Measurements from ENCODE around the gene CAMTA1. TPM values are rescaled to one million over a fixed set of nuclear protein-coding genes. Genes with fewer than 3 reads are reported as not detected.

The CAMTA1 gene
- total RNA-seq, 1 experiment from 2014 or later: 82.2 TPM

DNA sequence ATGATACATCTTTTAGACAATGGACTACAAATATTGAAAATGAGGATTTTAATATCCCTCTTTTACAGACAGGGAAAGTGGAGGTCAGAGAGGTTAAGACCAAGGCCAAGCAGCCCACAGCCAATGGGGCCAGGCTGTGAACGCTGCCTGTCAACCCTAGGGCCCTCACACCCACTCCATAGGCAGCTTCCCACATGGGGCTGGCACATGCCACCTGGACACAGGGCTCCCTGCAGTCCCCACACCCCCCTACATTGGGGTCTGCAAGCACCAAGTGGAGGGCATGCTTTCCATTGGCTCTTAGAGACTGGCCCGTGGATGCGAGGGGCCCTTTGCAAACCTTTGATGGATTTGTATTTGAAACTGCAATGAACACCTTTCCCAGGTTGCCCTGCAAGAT, 637.3 kb downstream of the CAMTA1 start:
- DNase-seq (ENCODE audit: low read depth, low spot score) (no peak), ATAC-seq (no peak)
- TF ChIP-seq, protein P1, sequence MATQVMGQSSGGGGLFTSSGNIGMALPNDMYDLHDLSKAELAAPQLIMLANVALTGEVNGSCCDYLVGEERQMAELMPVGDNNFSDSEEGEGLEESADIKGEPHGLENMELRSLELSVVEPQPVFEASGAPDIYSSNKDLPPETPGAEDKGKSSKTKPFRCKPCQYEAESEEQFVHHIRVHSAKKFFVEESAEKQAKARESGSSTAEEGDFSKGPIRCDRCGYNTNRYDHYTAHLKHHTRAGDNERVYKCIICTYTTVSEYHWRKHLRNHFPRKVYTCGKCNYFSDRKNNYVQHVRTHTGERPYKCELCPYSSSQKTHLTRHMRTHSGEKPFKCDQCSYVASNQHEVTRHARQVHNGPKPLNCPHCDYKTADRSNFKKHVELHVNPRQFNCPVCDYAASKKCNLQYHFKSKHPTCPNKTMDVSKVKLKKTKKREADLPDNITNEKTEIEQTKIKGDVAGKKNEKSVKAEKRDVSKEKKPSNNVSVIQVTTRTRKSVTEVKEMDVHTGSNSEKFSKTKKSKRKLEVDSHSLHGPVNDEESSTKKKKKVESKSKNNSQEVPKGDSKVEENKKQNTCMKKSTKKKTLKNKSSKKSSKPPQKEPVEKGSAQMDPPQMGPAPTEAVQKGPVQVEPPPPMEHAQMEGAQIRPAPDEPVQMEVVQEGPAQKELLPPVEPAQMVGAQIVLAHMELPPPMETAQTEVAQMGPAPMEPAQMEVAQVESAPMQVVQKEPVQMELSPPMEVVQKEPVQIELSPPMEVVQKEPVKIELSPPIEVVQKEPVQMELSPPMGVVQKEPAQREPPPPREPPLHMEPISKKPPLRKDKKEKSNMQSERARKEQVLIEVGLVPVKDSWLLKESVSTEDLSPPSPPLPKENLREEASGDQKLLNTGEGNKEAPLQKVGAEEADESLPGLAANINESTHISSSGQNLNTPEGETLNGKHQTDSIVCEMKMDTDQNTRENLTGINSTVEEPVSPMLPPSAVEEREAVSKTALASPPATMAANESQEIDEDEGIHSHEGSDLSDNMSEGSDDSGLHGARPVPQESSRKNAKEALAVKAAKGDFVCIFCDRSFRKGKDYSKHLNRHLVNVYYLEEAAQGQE (IDR thresholded peaks at IDR 0.05; ENCODE audit: insufficient read depth in 1 of 2, low read depth in 2 of 2, low read length in 1 of 2): no peak
- TF ChIP-seq SIN3A (IDR thresholded peaks at IDR 0.05; ENCODE audit: borderline replicate concordance, insufficient read depth, low read depth, low read length): no peak
- TF ChIP-seq TCF7L2 (IDR thresholded peaks at IDR 0.05; ENCODE audit: low read depth, low read length): no peak
- no peak for TF ChIP-seq POLR2AphosphoS5 (IDR thresholded peaks at IDR 0.05; ENCODE audit: low read depth, low read length)
- TF ChIP-seq, protein P2, sequence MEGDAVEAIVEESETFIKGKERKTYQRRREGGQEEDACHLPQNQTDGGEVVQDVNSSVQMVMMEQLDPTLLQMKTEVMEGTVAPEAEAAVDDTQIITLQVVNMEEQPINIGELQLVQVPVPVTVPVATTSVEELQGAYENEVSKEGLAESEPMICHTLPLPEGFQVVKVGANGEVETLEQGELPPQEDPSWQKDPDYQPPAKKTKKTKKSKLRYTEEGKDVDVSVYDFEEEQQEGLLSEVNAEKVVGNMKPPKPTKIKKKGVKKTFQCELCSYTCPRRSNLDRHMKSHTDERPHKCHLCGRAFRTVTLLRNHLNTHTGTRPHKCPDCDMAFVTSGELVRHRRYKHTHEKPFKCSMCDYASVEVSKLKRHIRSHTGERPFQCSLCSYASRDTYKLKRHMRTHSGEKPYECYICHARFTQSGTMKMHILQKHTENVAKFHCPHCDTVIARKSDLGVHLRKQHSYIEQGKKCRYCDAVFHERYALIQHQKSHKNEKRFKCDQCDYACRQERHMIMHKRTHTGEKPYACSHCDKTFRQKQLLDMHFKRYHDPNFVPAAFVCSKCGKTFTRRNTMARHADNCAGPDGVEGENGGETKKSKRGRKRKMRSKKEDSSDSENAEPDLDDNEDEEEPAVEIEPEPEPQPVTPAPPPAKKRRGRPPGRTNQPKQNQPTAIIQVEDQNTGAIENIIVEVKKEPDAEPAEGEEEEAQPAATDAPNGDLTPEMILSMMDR (IDR thresholded peaks at IDR 0.05): no peak
- in situ Hi-C loops (cut with HindIII; ENCODE audit: low pct_unique_long_range_greater_than_20kb, low sequenced_read_pairs) (no loop called here), intact Hi-C loops (cut with micrococcal nuclease; ENCODE audit: unreplicated experiment) (no loop called here)
- BruUV-seq (replicated peaks): no TSS peak
- ChIA-PET CTCF (no interaction called here), POLR2A (no interaction called here)
- Histone ChIP-seq H3K27ac (ENCODE audit: low read length) (no peak overlapping the region), H3K4me1 (ENCODE audit: control insufficient read depth, insufficient read depth, low read length) (no peaks in the 10 kb centered on the region), H3K27me3 (ENCODE audit: control insufficient read depth, insufficient read depth, low read length) (no peaks in the 10 kb centered on the region), H3K9me3 (ENCODE audit: control insufficient read depth, insufficient read depth, low read depth, low read length) (no peaks in the 10 kb centered on the region), H3K36me3 (ENCODE audit: control insufficient read depth, insufficient read depth, low read length) (no peaks in the 10 kb centered on the region), H3K4me3 (ENCODE audit: low read depth in 2 of 2, low read length in 2 of 2) (no peak overlapping the region)

DNA sequence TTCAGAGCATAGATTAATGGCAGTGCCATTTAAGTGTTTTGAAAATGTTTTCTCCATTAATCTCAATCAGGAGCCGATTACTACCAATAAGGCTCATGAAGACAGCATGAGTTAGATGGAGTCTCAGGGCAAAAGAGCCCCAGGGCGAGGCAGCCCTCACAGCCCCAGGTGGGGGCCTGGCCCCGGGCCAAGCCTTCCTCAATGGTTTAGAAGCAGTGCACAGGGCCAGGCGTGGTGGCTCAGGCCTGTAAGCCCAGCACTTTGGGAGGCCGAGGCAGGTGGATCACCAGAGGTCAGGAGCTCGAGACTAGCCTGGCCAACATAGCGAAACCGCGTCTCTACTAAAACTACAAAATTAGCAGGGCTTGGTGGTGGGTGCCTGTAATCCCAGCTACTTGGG, 637.7 kb downstream of the CAMTA1 start:
- BruUV-seq (replicated peaks): no TSS peak
- in situ Hi-C loops (cut with HindIII; ENCODE audit: low pct_unique_long_range_greater_than_20kb, low sequenced_read_pairs) (no loop called here), intact Hi-C loops (cut with micrococcal nuclease; ENCODE audit: unreplicated experiment) (no loop called here)
- ChIA-PET CTCF (no interaction called here), POLR2A (no interaction called here)
- no peak overlapping the region for H3K4me3 ChIP-seq (ENCODE audit: low read depth in 2 of 2, low read length in 2 of 2)
- ATAC-seq (no peak), DNase-seq (ENCODE audit: low read depth, low spot score) (no peak)
- H3K27ac ChIP-seq (ENCODE audit: low read length): no peak overlapping the region
- no peaks in the 10 kb centered on the region for H3K4me1 ChIP-seq (ENCODE audit: control insufficient read depth, insufficient read depth, low read length)
- TF ChIP-seq, protein P1 (IDR thresholded peaks at IDR 0.05; ENCODE audit: insufficient read depth in 1 of 2, low read depth in 2 of 2, low read length in 1 of 2): no peak
- no peak for TF ChIP-seq POLR2AphosphoS5 (IDR thresholded peaks at IDR 0.05; ENCODE audit: low read depth, low read length)
- TF ChIP-seq, protein P2 (IDR thresholded peaks at IDR 0.05): no peak
- no peak for TF ChIP-seq SIN3A (IDR thresholded peaks at IDR 0.05; ENCODE audit: borderline replicate concordance, insufficient read depth, low read depth, low read length)
- no peak for TF ChIP-seq TCF7L2 (IDR thresholded peaks at IDR 0.05; ENCODE audit: low read depth, low read length)
- no peaks in the 10 kb centered on the region for H3K9me3 ChIP-seq (ENCODE audit: control insufficient read depth, insufficient read depth, low read depth, low read length)
- no peaks in the 10 kb centered on the region for H3K36me3 ChIP-seq (ENCODE audit: control insufficient read depth, insufficient read depth, low read length)
- no peaks in the 10 kb centered on the region for H3K27me3 ChIP-seq (ENCODE audit: control insufficient read depth, insufficient read depth, low read length)
